SK-N-SH treated with all-trans-retinoic acid at 6 μM for 48 hours (cell line): ENCODE data around the gene LLGL2.
A peak's percentile ranks its signal among the peaks of the same experiment; 100 is the strongest.

ENCODE experiments used
- ATAC-seq: fragments of 200-7000 bp; cut with Tn5 transposase; 3 replicates; pipeline ENCODE4 v1.9.1; 2020; ENCODE audit warnings: mild to moderate bottlenecking, moderate library complexity
- ARNTL ChIP-seq: fragments of 450-650 bp; formaldehyde crosslinking; IDR thresholded peaks from 2 replicates; pipeline ENCODE4 v1.5.0; 2020; ENCODE audit warnings: low read depth, mild to moderate bottlenecking, moderate library complexity, borderline replicate concordance
- BACH2 ChIP-seq: fragments of 250-450 bp; sonication (Bioruptor Pico); IDR thresholded peaks from 2 replicates; pipeline ENCODE4 v1.9.0; 2021; ENCODE audit warnings: mild to moderate bottlenecking, borderline replicate concordance
- CREB5 ChIP-seq: fragments of 250-450 bp; sonication (Bioruptor Pico); IDR thresholded peaks from 2 replicates; pipeline ENCODE4 v1.5.1; 2020; ENCODE audit warnings: low read depth, mild to moderate bottlenecking, moderate library complexity
- CSDC2 ChIP-seq: fragments of 250-450 bp; sonication (Bioruptor Pico); IDR thresholded peaks from 2 replicates; pipeline ENCODE4 v1.5.0; 2020; ENCODE audit warnings: mild to moderate bottlenecking, moderate library complexity
- CSRNP3 ChIP-seq: fragments of 250-450 bp; sonication (Bioruptor Pico); IDR thresholded peaks from 2 replicates; pipeline ENCODE4 v1.5.1; 2021; ENCODE audit warnings: mild to moderate bottlenecking, moderate library complexity
- ESRRG ChIP-seq: fragments of 250-450 bp; sonication (Bioruptor Pico); IDR thresholded peaks from 2 replicates; pipeline ENCODE4 v1.6.1; 2021; ENCODE audit warnings: mild to moderate bottlenecking
- GLIS3 ChIP-seq: fragments of 250-450 bp; sonication (Bioruptor Pico); IDR thresholded peaks from 2 replicates; pipeline ENCODE4 v1.5.0; 2020; ENCODE audit warnings: mild to moderate bottlenecking, moderate library complexity
- ISL1 ChIP-seq: fragments of 250-450 bp; sonication (Bioruptor Pico); IDR thresholded peaks from 2 replicates; pipeline ENCODE4 v2.1.2; 2022; ENCODE audit warnings: mild to moderate bottlenecking, moderate library complexity
- OSR1 ChIP-seq: fragments of 250-450 bp; sonication (Bioruptor Pico); IDR thresholded peaks from 2 replicates; pipeline ENCODE4 v1.8.0; 2022; ENCODE audit warnings: moderate library complexity, mild to moderate bottlenecking, inconsistent platforms
- PATZ1 ChIP-seq: fragments of 250-450 bp; sonication (Bioruptor Pico); IDR thresholded peaks from 2 replicates; pipeline ENCODE4 v1.8.0; 2020; ENCODE audit warnings: mild to moderate bottlenecking, moderate library complexity, borderline replicate concordance
- POU6F1 ChIP-seq: fragments of 250-450 bp; sonication (Bioruptor Pico); IDR thresholded peaks from 2 replicates; pipeline ENCODE4 v1.8.0; 2021; ENCODE audit warnings: low read depth, mild to moderate bottlenecking, moderate library complexity, borderline replicate concordance
- PPARA ChIP-seq: fragments of 250-450 bp; sonication (Bioruptor Pico); IDR thresholded peaks from 2 replicates; pipeline ENCODE4 v1.5.0; 2020; ENCODE audit warnings: mild to moderate bottlenecking, borderline replicate concordance
- RARB ChIP-seq: fragments of 250-450 bp; sonication (Bioruptor Pico); IDR thresholded peaks from 2 replicates; pipeline ENCODE4 v1.8.0; 2021; ENCODE audit warnings: mild to moderate bottlenecking, moderate library complexity
- TCF4 ChIP-seq: fragments of 250-450 bp; sonication (Bioruptor Pico); IDR thresholded peaks from 2 replicates; pipeline ENCODE4 v1.8.0; 2021; ENCODE audit warnings: mild to moderate bottlenecking, moderate library complexity, borderline replicate concordance
- TOX ChIP-seq: fragments of 250-450 bp; sonication (Bioruptor Pico); IDR thresholded peaks from 2 replicates; pipeline ENCODE4 v1.8.0; 2021; ENCODE audit warnings: mild to moderate bottlenecking, moderate library complexity, borderline replicate concordance
- TSHZ2 ChIP-seq: fragments of 250-450 bp; sonication (Bioruptor Pico); IDR thresholded peaks from 2 replicates; pipeline ENCODE4 v1.5.0; 2020; ENCODE audit warnings: mild to moderate bottlenecking, moderate library complexity
- ZC3H10 ChIP-seq: fragments of 250-450 bp; sonication (Bioruptor Pico); IDR thresholded peaks from 2 replicates; pipeline ENCODE4 v1.5.1; 2021; ENCODE audit warnings: mild to moderate bottlenecking, moderate library complexity
- ZFP3 ChIP-seq: fragments of 250-450 bp; sonication (Bioruptor Pico); IDR thresholded peaks from 2 replicates; pipeline ENCODE4 v1.5.0; 2020; ENCODE audit warnings: mild to moderate bottlenecking, moderate library complexity
- ZFP30 ChIP-seq: fragments of 450-650 bp; formaldehyde crosslinking; IDR thresholded peaks from 2 replicates; pipeline ENCODE4 v1.5.0; 2022; ENCODE audit warnings: mild to moderate bottlenecking, moderate library complexity
- ZNF565 ChIP-seq: fragments of 450-650 bp; formaldehyde crosslinking; conservative IDR thresholded peaks from 2 replicates; pipeline ENCODE4 v1.5.0; 2020; ENCODE audit warnings: low read depth, mild to moderate bottlenecking, moderate library complexity
- ZNF70 ChIP-seq: fragments of 450-650 bp; formaldehyde crosslinking; IDR thresholded peaks from 2 replicates; pipeline ENCODE4 v1.5.0; 2020; ENCODE audit warnings: mild to moderate bottlenecking, moderate library complexity
- ZNF8 ChIP-seq: fragments of 450-650 bp; formaldehyde crosslinking; IDR thresholded peaks from 2 replicates; pipeline ENCODE4 v1.5.0; 2020; ENCODE audit warnings: mild to moderate bottlenecking, moderate library complexity

LLGL2 gene

GRCh38 chr17:75498039-75498725 is 27.3 kb upstream of the LLGL2 start:
- no peak for TF ChIP-seq ARNTL (CRISPR knock-in tag)
- TF ChIP-seq ZNF8 (CRISPR knock-in tag), result no peak
- no peak for TF ChIP-seq CSDC2 (CRISPR knock-in tag)
- TF ChIP-seq CREB5 (CRISPR knock-in tag), result no peak
- TF ChIP-seq TCF4, result no peak
- TF ChIP-seq PATZ1 (CRISPR knock-in tag), result no peak
- ATAC-seq, result no peak; the same call in 2 of the 3 replicates

GRCh38 chr17:75498726-75499213 is 26.7 kb upstream of the LLGL2 start:
- TF ChIP-seq OSR1 (CRISPR knock-in tag), result no peak
- TF ChIP-seq CSRNP3, result no peak
- no peak for TF ChIP-seq ARNTL (CRISPR knock-in tag)
- no peak for TF ChIP-seq ZFP30 (CRISPR knock-in tag)
- no peak for TF ChIP-seq RARB (CRISPR knock-in tag)
- no peak for TF ChIP-seq CREB5 (CRISPR knock-in tag)
- TF ChIP-seq TCF4, result no peak
- TF ChIP-seq GLIS3, result no peak
- TF ChIP-seq ISL1 (CRISPR knock-in tag), result no peak
- TF ChIP-seq ZNF565 (CRISPR knock-in tag), result no peak
- no peak for TF ChIP-seq TOX (CRISPR knock-in tag)
- no peak for TF ChIP-seq BACH2 (CRISPR knock-in tag)
- no peak for TF ChIP-seq PATZ1 (CRISPR knock-in tag)
- no peak for TF ChIP-seq ZNF70 (CRISPR knock-in tag)
- TF ChIP-seq ESRRG (CRISPR knock-in tag), result no peak
- TF ChIP-seq ZFP3, result no peak
- TF ChIP-seq PPARA (CRISPR knock-in tag), result no peak
- no peak for TF ChIP-seq CSDC2 (CRISPR knock-in tag)
- ATAC-seq, result peak; percentile 5

- ATAC-seq, result 0 out of 3 replicates have a peak, but pooled peaks have one; percentile 1
- TF ChIP-seq TOX (CRISPR knock-in tag) (no peak), ESRRG (CRISPR knock-in tag) (no peak), TSHZ2 (CRISPR knock-in tag) (no peak), ZNF70 (CRISPR knock-in tag) (no peak), RARB (CRISPR knock-in tag) (no peak), ZNF8 (CRISPR knock-in tag) (no peak), POU6F1 (CRISPR knock-in tag) (no peak), ZC3H10 (CRISPR knock-in tag) (no peak), ZFP30 (CRISPR knock-in tag) (no peak), CREB5 (CRISPR knock-in tag) (no peak), BACH2 (CRISPR knock-in tag) (no peak)
Measured at GRCh38 chr17:75499313-75500022, 26.0 kb upstream of the LLGL2 start.
